K562 (cell line): Measurements from ENCODE around the gene TAF1B. TPM values are rescaled to one million over a fixed set of nuclear protein-coding genes. Genes with fewer than 3 reads are reported as not detected.

Experiments used
- HIVEP1 ChIP-seq: fragments of 250-450 bp; sonication (Bioruptor Pico); IDR thresholded peaks from 2 replicates; pipeline ENCODE4 v1.4.0; 2020; ENCODE audit warnings: mild to moderate bottlenecking
- MAFG ChIP-seq: fragments of 450-650 bp; conservative IDR thresholded peaks from 2 replicates; pipeline ENCODE4 v1.6.1; 2016; ENCODE audit warnings: missing genetic modification characterization, missing compliant biosample characterization
- MGA ChIP-seq: fragments of 450-650 bp; IDR thresholded peaks from 2 replicates; pipeline ENCODE4 v1.6.1; 2016; ENCODE audit warnings: mild to moderate bottlenecking, moderate library complexity
- MLLT1 ChIP-seq, 2 experiments: fragments of 450-650 bp; IDR thresholded peaks; 2 replicates each; pipeline ENCODE4 v1.6.1; 2016
- NFIX ChIP-seq: fragments of 250-450 bp; sonication (Bioruptor Pico); IDR thresholded peaks from 2 replicates; pipeline ENCODE4 v1.4.0; 2020; ENCODE audit warnings: low read depth, mild to moderate bottlenecking, moderate library complexity
- NR0B1 ChIP-seq: fragments of 450-650 bp; IDR thresholded peaks from one replicate; pipeline ENCODE4 v1.6.1; 2018; ENCODE audit warnings: mild to moderate bottlenecking, moderate library complexity; ENCODE audit not compliant: partially characterized antibody
- SIX5 ChIP-seq, 2 experiments: IDR thresholded peaks; 2 replicates each; pipeline ENCODE4 v1.6.1; 2011; ENCODE audit warnings: low read length in 2 of 2, borderline replicate concordance in 1 of 2, low read depth in 1 of 2, mild to moderate bottlenecking in 1 of 2, moderate library complexity in 1 of 2; ENCODE audit not compliant: insufficient read depth in 1 of 2
- SMARCC2 ChIP-seq: fragments of 450-650 bp; IDR thresholded peaks from 2 replicates; pipeline ENCODE4 v1.6.1; 2017; ENCODE audit warnings: antibody characterized with exemption, moderate library complexity, mild to moderate bottlenecking, low read depth
- XRCC5 ChIP-seq: fragments of 200-400 bp; formaldehyde crosslinking; IDR thresholded peaks from 2 replicates; pipeline ENCODE4 v1.6.1; 2017; ENCODE audit warnings: low read depth, mild to moderate bottlenecking, low read length
- ZC3H4 ChIP-seq: sonication (generic); formaldehyde crosslinking; IDR thresholded peaks from 2 replicates; pipeline ENCODE4 v1.9.0; 2021; ENCODE audit warnings: missing genetic modification reagents, borderline replicate concordance
- ZFX ChIP-seq: sonication (generic); formaldehyde crosslinking; IDR thresholded peaks from 2 replicates; pipeline ENCODE4 v1.8.0; 2022; ENCODE audit warnings: mild to moderate bottlenecking, missing genetic modification reagents, moderate library complexity
- ZNF75A ChIP-seq: fragments of 450-650 bp; formaldehyde crosslinking; IDR thresholded peaks from 2 replicates; pipeline ENCODE4 v1.4.0; 2020; ENCODE audit warnings: mild to moderate bottlenecking
- ZSCAN29 ChIP-seq: fragments of 450-650 bp; IDR thresholded peaks from 2 replicates; pipeline ENCODE4 v1.6.1; 2017
- polyA plus RNA-seq, 8 experiments: library from polyadenylated mRNA; depleted of rRNA in 4 of 8; stranded (reverse) in 5 of 8; unstranded in 3 of 8; fragments of >200 nt; fragmentation: Nextera tagmentation in 2 of 8; fragmentation: Illumina TruSeq in 1 of 8; extraction: Ambion mirVana in 2 of 8; extraction: Trizol in 1 of 8; gene quantifications; 2 replicates each; pipeline versions ENCODE4 v1.2.1 to v1.2.3, GENCODE V29; 2011 to 2014; ENCODE audit warnings: inconsistent platforms in 1 of 8, missing spikeins in 1 of 8
- total RNA-seq, 7 experiments: library from RNA; depleted of rRNA in 6 of 7; stranded (reverse); fragments of >200 nt in 6 of 7; fragmentation: Illumina TruSeq in 2 of 7; extraction: Trizol in 2 of 7; gene quantifications; 2 replicates each; pipeline versions ENCODE4 v1.2.1 to v1.2.3, GENCODE V29; 2011 to 2021; ENCODE audit warnings: low replicate concordance in 1 of 7

Gene TAF1B
- total and polyA plus RNA-seq, 9 of the 15 experiments (the other 6 are each of a cell fraction or from before 2014, with no cell fraction given) = 8.8 to 25.1 (median 17.3) TPM

GRCh38 chr2:9889812-9890261, 46.6 kb downstream of the TAF1B start (continued):
- TF ChIP-seq MGA (no peak), SMARCC2 (no peak), XRCC5 (no peak), ZFX (CRISPR knock-in tag) (no peak), HIVEP1 (CRISPR knock-in tag) (no peak), ZNF75A (CRISPR knock-in tag) (no peak), MLLT1 (IDR thresholded peaks at IDR 0.05) (no peak), ZSCAN29 (no peak), ZC3H4 (CRISPR knock-in tag) (no peak), NR0B1 (no peak), SIX5 (IDR thresholded peaks at IDR 0.05; ENCODE audit: borderline replicate concordance in 1 of 2, insufficient read depth in 1 of 2, low read depth in 1 of 2, low read length in 2 of 2) (no peak), MAFG (tag) (no peak), NFIX (CRISPR knock-in tag) (no peak)
